ENCODE measurements around the gene PHLDA3.

DNA sequence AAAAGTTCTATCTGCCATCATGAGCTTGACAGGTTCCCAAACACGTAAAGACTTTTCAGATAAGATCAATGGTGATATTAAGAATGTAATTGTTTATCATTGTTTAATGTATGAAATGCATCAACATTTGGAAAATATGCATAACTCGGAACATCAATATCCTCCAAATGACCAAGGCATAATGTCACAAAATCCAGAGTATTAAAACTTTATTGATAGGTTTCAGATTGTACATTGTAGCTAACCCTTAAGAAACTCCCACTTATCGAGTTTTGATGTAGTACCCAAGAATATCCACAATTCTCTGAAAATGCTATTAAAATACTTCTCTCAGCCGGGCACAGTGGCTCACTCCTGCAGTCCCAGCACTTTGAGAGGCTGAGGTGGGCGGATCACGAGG is 35.4 kb downstream of the PHLDA3 start:
- TF ChIP-seq, protein P1, sequence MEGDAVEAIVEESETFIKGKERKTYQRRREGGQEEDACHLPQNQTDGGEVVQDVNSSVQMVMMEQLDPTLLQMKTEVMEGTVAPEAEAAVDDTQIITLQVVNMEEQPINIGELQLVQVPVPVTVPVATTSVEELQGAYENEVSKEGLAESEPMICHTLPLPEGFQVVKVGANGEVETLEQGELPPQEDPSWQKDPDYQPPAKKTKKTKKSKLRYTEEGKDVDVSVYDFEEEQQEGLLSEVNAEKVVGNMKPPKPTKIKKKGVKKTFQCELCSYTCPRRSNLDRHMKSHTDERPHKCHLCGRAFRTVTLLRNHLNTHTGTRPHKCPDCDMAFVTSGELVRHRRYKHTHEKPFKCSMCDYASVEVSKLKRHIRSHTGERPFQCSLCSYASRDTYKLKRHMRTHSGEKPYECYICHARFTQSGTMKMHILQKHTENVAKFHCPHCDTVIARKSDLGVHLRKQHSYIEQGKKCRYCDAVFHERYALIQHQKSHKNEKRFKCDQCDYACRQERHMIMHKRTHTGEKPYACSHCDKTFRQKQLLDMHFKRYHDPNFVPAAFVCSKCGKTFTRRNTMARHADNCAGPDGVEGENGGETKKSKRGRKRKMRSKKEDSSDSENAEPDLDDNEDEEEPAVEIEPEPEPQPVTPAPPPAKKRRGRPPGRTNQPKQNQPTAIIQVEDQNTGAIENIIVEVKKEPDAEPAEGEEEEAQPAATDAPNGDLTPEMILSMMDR (conservative IDR thresholded peaks at IDR 0.05 in 1 of 2, IDR thresholded peaks at IDR 0.05 in 1 of 2; ENCODE audit: low read depth in 1 of 2, low read length in 2 of 2) = no peak
- TF ChIP-seq EZH2 (IDR thresholded peaks at IDR 0.05; ENCODE audit: low read length, missing control alignments) = no peak

Measured in fibroblast of lung (primary cell).